HG03378 (cell line): Measurements from ENCODE around the gene BPTF.
"Not testable (repeated sequence)": the region's sequence is repeated elsewhere in the genome, so short reads cannot be mapped to it uniquely, and the experiment has no call there.

Experiments
- ATAC-seq: cut with Tn5 transposase; IDR thresholded peaks from one replicate; pipeline ENCODE4 v1.9.1; 2021; ENCODE audit warnings: mild to moderate bottlenecking, moderate library complexity; ENCODE audit not compliant: unreplicated experiment

Gene BPTF

DNA sequence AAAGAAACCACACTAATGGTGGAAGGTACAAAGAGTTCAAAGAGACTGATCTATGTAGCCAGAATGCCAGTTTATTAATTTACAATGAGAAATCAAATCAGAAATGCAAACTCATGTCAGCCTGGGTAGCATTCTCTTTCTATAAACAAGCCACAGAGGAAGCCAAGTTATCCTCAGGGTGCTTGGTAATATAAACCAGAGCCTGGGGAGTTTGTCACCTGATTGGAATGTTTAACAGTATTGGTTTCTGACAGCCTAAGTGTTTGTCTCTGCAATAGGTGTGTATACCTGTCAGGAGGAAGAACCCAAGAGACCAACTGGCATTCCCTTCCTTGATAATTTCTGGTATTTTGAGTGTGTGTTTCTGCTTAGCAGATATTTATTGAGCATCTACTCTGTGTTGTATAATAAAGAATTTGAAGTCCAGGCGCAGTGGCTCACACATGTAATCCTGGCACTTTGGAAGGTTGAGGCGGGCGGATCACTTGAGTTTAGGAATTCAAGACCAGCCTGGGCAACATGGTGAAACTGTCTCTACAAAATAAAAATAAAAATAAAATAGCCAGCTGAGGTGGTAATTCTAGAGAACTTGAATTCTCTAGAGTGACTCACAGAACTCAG lies 174.1 kb downstream of the BPTF start:
- ATAC-seq, result no peak

DNA sequence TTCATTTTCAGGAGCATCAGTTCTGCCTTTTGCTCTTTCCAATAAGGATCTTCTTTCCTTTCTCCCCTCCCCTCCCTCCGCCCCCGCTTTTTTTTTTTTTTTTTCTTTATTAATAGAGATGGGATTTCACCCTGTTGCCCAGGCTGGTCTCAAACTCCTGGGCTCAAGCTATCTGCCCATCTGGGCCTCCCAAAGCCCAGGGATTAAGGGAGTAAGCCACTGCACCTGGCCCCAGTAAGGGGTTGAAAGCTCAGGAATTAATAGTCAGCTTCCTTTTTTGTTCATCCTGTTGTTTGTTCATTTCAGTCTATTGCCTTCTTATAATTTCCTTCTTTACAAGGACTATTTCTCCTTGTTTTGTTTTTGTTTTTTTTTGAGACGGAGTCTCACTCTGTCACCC lies 178.9 kb downstream of the BPTF start:
- ATAC-seq, result no peak

DNA sequence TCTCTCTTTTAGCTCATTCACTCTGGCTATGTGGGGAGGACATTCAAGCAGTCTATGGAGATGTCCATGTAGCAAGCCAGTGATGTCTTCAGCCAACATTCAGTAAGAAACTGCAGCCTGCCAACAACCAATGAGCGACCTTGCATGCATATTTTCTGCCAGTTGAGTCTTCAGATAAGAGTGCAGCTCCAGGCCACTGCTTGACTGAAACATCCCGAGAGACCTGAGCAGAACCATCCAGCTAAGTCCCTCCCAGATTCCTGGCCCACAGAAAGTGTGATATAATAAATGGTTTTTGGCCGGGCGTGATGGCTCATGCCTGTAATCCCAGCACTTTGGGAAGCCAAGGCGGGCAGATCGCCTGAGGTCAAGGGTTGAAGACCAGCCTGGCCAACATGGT lies 181.5 kb downstream of the BPTF start:
- ATAC-seq, result no peak

DNA sequence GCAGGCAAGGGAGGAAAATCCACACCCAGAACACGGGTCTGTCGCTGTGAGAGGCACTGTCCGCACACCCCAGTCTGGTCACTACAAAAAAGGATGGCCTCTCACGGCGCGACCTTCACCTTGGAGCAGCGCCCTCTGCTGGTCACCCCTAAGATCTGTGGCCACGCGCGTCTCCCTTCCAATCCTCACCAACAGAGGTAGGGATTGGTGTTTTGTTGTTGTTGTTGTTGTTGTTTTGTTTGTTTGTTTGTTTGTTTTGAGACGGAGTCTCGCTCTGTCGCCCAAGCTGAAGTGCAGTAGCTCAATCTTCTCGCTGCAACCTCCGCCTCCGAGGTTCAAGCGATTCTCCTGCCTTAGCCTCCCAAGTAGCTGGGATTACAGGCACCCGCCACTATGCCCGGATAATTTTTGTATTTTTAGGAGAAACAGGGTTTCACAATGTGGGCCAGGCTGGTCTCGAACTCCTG lies 185.9 kb downstream of the BPTF start:
- ATAC-seq, result no peak

- ATAC-seq, result no peak
Observed at GRCh38 chr17:68013385-68013784, 188.1 kb downstream of the BPTF start.

DNA sequence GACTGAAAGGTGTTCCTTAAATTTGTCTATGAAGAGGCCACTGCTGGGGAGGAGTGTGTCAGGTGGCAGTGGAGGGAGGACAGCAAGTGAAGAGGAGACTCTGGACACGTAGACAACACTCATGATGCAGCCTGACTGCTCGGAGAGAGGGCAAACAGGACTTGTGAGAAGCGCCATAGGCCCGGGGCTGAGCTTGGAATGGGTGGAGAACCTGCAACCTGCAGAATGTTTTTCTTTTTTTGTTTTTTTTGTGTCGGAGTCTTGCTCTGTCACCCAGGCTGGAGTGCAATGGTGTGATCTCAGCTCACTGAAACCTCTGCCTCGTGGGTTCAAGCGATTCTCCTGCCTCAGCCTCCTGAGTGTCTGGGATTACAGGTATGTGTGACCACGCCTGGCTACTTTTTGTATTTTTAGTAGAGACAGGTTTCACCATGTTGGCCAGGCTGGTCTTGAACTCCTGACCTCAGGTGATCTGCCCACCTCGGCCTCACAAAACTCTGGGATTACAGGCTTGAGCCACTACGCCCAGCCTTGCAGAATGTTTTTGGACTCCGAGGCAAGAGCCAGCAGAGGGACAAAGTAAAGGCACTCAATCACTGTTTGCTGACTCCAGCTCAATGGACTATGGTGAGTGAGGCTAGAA lies 189.9 kb downstream of the BPTF start:
- no peak for ATAC-seq

DNA sequence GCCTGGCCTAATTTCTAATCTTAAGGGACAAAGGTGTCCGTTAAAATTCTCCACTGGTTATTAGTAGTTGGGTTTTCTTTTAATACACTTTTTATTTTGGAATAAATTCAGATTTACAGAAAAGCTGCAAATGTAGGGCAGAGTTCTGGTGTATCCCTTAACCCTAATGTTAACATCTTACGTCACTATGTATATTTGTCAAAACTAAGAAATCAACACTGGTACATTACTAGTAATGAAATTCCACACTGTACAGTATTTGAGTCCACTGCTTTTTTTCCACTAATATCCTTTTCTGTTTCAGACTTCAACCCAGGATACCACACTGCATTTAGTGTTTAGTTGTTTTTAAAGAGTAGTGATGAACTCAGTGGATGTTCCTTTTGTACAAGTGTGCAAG lies 191.5 kb downstream of the BPTF start:
- no peak for ATAC-seq

- ATAC-seq, result not testable (repeated sequence)
Observed at GRCh38 chr17:68018493-68018892, 193.2 kb downstream of the BPTF start.

DNA sequence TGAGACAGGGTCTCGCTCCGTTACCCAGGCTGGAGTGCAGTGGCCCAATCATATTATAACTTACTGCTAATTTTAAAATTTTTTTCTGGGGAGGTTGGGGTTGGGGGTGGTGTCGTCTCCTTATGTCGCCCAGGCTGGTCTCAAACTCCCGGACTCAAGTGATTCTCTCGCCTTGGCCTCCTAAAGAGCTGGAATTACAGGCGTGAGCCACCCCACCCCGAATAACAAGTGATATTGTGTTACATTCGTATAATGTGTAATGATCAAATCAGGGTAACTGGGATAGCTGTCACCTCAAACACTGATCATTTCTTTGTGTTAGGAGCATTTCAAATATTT lies 194.0 kb downstream of the BPTF start:
- ATAC-seq, result no peak

DNA sequence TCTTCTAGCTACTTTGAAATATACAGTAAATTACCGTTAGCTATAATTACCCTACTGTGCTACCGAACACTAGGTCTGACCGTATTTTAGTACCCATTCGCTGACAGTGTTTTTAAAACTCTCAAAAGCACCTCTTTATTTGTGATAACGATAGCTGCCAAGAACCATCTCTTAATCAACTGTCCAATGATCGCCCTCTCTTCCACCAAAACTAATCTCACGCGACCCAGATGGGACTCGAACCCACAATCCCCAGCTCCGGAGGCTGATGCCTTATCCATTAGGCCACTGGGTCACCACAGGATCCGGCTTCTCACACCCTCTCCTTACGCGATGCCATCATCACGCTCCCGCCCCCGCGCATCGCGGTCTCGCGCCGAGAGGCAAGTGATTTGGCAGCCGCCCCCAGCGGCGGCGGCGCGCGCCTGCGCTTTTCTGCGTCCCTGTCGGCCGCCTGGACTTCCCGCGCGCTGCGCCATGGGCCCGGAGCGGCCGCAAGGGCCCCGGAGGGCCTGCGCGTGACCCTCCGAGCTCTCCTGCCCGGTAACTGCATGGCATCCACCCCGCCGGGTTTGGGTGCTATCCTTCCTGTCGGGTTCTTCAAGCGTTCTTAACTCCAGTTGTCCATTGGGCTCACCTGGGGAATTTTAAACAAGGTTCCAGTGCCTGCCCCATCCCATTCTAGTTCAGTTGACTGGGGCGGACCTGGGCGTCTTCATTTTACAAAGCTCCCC lies 194.5 kb downstream of the BPTF start:
- peak; percentile 83 for ATAC-seq

- no peak for ATAC-seq
Observed at GRCh38 chr17:68020409-68020756, 195.1 kb downstream of the BPTF start.

- not testable (repeated sequence) for ATAC-seq
Observed at GRCh38 chr17:68020791-68021190, 195.5 kb downstream of the BPTF start.

DNA sequence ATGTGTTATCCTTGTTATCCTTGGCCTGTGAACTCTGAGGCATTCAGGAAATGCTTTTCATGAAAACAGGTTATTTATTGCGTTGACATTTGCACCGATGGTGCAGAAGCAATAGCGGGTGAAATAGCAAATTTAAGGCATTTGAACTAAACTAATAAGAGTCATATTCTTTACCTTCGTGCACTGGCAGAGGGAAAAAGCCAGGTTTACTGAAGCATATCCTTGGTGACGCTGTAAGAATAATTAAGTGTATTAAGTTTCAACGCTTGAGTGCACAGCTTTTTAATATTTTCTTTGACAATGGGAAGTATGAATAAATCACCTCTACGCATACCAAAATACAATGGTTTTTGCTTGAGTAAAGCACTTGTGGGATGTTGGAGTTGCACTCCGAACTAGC lies 196.7 kb downstream of the BPTF start:
- no peak for ATAC-seq

DNA sequence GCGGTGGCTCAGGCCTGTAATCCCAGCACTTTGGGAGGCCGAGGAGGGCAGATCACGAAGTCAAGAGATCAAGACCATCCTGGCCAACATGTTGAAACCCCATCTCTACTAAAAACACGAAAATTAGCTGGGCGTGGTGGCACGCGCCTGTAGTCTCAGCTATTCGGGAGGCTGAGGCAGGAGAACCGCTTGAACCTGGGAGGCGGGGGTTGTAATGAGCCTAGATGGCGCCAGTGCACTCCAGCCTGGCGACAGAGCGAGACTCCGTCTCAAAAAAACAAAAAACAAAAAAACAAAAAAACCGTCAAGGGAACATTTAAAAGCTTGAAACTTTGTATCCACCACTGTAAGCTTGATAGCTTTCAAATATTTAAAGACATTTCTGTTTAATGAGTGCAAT lies 197.2 kb downstream of the BPTF start:
- ATAC-seq, result not testable (repeated sequence)

GRCh38 chr17:68029512-68030215 lies 204.4 kb downstream of the BPTF start:
- ATAC-seq, result no peak
